DND-41 (cell line): ENCODE results near the gene ARHGAP8.

Source experiments
- ATAC-seq: fragments of 200-7000 bp; cut with Tn5 transposase; 3 replicates; pipeline ENCODE4 v1.9.1; 2021; ENCODE audit warnings: low read depth; ENCODE audit not compliant: insufficient read depth
- DNase-seq: peaks from one replicate; pipeline ENCODE4 v3.0.0-alpha.2; 2020
- H2AFZ ChIP-seq: 2 replicates; pipeline ENCODE4 v1.6.0; 2012; ENCODE audit warnings: low read depth, low read length
- H3K27ac ChIP-seq: 2 replicates; pipeline ENCODE4 v1.5.1; 2012; ENCODE audit warnings: low read length, inconsistent platforms
- H3K27me3 ChIP-seq: fragments of 200-600 bp; sonication (generic); 2 replicates; pipeline ENCODE4 v1.6.0; 2012; ENCODE audit warnings: low read length, mild to moderate bottlenecking, inconsistent platforms; ENCODE audit not compliant: insufficient read depth, poor library complexity
- H3K36me3 ChIP-seq: 2 replicates; pipeline ENCODE4 v1.5.1; 2012; ENCODE audit warnings: low read length, inconsistent platforms; ENCODE audit not compliant: insufficient read depth
- H3K4me1 ChIP-seq: 2 replicates; pipeline ENCODE4 v1.5.1; 2012; ENCODE audit warnings: mild to moderate bottlenecking, low read length; ENCODE audit not compliant: insufficient read depth
- H3K4me2 ChIP-seq: 2 replicates; pipeline ENCODE4 v1.6.0; 2012; ENCODE audit warnings: mild to moderate bottlenecking, moderate library complexity, low read length, inconsistent platforms; ENCODE audit not compliant: insufficient read depth
- H3K4me3 ChIP-seq, 2 experiments: fragments of 200-600 bp in 1 of 2; shearing (Covaris generic) in 1 of 2; 2 replicates each; pipeline ENCODE4 v1.5.1; 2012 to 2016; ENCODE audit warnings: inconsistent platforms in 2 of 2, low read length in 2 of 2, mild to moderate bottlenecking in 2 of 2, low read depth in 1 of 2, moderate library complexity in 1 of 2
- H3K79me2 ChIP-seq: 2 replicates; pipeline ENCODE4 v1.6.0; 2012; ENCODE audit warnings: low read length, inconsistent platforms; ENCODE audit not compliant: insufficient read depth
- H3K9ac ChIP-seq: 2 replicates; pipeline ENCODE4 v1.6.0; 2012; ENCODE audit warnings: low read depth, mild to moderate bottlenecking, inconsistent platforms, low read length, moderate library complexity
- H3K9me3 ChIP-seq: 2 replicates; pipeline ENCODE4 v1.5.1; 2012; ENCODE audit warnings: low read length, moderate library complexity, mild to moderate bottlenecking, inconsistent platforms; ENCODE audit not compliant: insufficient read depth, severe bottlenecking
- H4K20me1 ChIP-seq: 2 replicates; pipeline ENCODE4 v1.6.0; 2012; ENCODE audit warnings: low read length; ENCODE audit not compliant: insufficient read depth
- EZH2 ChIP-seq: IDR thresholded peaks from 3 replicates; pipeline ENCODE4 v1.6.1; 2012; ENCODE audit warnings: borderline replicate concordance, low read depth, mild to moderate bottlenecking, moderate library complexity, low read length, inconsistent platforms; ENCODE audit not compliant: severe bottlenecking
- TF ChIP-seq, protein P1 (sequence below): IDR thresholded peaks from 2 replicates; pipeline ENCODE4 v1.5.1; 2012; ENCODE audit warnings: borderline replicate concordance, low read length, moderate library complexity, mild to moderate bottlenecking; ENCODE audit not compliant: poor library complexity, severe bottlenecking; ENCODE audit errors: extremely low read depth

Gene ARHGAP8

GRCh38 chr22:44838316-44839016, 86.1 kb downstream of the ARHGAP8 start:
- Histone ChIP-seq H3K36me3 (no peaks in the 10 kb centered on the region), H3K79me2 (no peaks in the 10 kb centered on the region), H3K9ac (no peak overlapping the region), H2AFZ (no peak overlapping the region), H3K4me2 (no peak overlapping the region), H3K27me3 (no peaks in the 10 kb centered on the region), H3K27ac (no peak overlapping the region), H3K4me3 (no peak overlapping the region), H3K9me3 (peaks cover 6% of the 10 kb centered on the region), H3K4me1 (no peaks in the 10 kb centered on the region), H4K20me1 (no peaks in the 10 kb centered on the region)
- TF ChIP-seq, protein P1, sequence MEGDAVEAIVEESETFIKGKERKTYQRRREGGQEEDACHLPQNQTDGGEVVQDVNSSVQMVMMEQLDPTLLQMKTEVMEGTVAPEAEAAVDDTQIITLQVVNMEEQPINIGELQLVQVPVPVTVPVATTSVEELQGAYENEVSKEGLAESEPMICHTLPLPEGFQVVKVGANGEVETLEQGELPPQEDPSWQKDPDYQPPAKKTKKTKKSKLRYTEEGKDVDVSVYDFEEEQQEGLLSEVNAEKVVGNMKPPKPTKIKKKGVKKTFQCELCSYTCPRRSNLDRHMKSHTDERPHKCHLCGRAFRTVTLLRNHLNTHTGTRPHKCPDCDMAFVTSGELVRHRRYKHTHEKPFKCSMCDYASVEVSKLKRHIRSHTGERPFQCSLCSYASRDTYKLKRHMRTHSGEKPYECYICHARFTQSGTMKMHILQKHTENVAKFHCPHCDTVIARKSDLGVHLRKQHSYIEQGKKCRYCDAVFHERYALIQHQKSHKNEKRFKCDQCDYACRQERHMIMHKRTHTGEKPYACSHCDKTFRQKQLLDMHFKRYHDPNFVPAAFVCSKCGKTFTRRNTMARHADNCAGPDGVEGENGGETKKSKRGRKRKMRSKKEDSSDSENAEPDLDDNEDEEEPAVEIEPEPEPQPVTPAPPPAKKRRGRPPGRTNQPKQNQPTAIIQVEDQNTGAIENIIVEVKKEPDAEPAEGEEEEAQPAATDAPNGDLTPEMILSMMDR = no peak
- no peak for TF ChIP-seq EZH2
- no peak for DNase-seq
- no peak for ATAC-seq

- Histone ChIP-seq H3K27ac (no peak overlapping the region), H3K36me3 (no peaks in the 10 kb centered on the region), H3K9me3 (peaks cover 6% of the 10 kb centered on the region), H3K9ac (no peak overlapping the region), H2AFZ (no peak overlapping the region), H3K27me3 (no peaks in the 10 kb centered on the region), H3K4me2 (no peak overlapping the region), H3K4me3 (no peak overlapping the region), H3K79me2 (no peaks in the 10 kb centered on the region), H3K4me1 (no peaks in the 10 kb centered on the region), H4K20me1 (no peaks in the 10 kb centered on the region)
- no peak for ATAC-seq
- TF ChIP-seq EZH2 = no peak
- TF ChIP-seq, protein P1 = no peak
- no peak for DNase-seq
Measured at GRCh38 chr22:44839061-44839460, 86.7 kb downstream of the ARHGAP8 start.

GRCh38 chr22:44839721-44840120, 87.3 kb downstream of the ARHGAP8 start:
- TF ChIP-seq, protein P1 = no peak
- no peak for TF ChIP-seq EZH2
- Histone ChIP-seq H3K27ac (no peak overlapping the region), H3K79me2 (no peaks in the 10 kb centered on the region), H3K27me3 (no peaks in the 10 kb centered on the region), H3K4me3 (no peak overlapping the region), H3K36me3 (no peaks in the 10 kb centered on the region), H3K4me2 (no peak overlapping the region), H4K20me1 (no peaks in the 10 kb centered on the region), H2AFZ (no peak overlapping the region), H3K9ac (no peak overlapping the region), H3K4me1 (no peaks in the 10 kb centered on the region), H3K9me3 (peaks cover 2% of the 10 kb centered on the region)
- no peak for DNase-seq
- no peak for ATAC-seq
